GM19438 (cell line): ENCODE measurements around the gene KIAA1217.

Experiments
- ATAC-seq: cut with Tn5 transposase; IDR thresholded peaks from one replicate; pipeline ENCODE4 v1.9.1; 2021; ENCODE audit warnings: low read depth; ENCODE audit not compliant: unreplicated experiment

KIAA1217 gene

DNA sequence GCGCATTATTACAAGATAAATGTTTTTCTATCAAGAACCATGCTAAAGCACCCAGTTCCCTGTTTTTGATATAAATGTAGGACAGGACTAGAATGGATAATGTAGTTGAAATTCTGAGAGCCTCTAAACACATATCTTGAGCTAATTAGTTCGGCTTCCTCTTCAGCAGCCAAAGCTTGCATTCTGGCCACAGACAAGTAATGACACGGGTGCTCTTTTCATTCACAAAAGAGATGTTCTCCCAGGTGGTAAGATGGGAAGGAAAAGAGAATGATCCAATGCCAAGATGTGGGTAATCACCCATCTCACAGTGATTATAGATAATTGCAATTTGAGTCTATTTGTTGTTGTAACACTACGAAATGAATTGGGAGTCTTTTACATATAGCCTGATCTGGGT is 246.5 kb downstream of the KIAA1217 start:
- ATAC-seq, result no peak

DNA sequence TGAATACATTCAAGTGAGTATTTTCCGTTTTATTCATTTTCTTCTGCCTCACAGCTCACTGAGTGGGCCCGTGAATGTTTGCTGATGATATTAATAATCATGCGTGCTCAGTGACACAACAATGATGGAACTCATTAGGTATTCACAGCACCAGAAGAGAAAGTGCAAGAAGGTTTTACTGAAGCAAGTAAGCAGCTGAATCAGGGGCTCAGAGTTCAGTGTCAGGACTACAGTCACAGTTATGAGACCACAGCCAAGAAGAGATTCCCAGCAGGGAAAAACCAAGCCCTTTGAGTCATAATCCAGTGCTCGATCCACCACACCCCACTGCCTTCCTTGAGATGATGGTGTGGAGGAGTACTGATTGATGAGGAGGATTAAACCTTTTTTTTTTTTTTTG is 247.4 kb downstream of the KIAA1217 start:
- ATAC-seq, result no peak

DNA sequence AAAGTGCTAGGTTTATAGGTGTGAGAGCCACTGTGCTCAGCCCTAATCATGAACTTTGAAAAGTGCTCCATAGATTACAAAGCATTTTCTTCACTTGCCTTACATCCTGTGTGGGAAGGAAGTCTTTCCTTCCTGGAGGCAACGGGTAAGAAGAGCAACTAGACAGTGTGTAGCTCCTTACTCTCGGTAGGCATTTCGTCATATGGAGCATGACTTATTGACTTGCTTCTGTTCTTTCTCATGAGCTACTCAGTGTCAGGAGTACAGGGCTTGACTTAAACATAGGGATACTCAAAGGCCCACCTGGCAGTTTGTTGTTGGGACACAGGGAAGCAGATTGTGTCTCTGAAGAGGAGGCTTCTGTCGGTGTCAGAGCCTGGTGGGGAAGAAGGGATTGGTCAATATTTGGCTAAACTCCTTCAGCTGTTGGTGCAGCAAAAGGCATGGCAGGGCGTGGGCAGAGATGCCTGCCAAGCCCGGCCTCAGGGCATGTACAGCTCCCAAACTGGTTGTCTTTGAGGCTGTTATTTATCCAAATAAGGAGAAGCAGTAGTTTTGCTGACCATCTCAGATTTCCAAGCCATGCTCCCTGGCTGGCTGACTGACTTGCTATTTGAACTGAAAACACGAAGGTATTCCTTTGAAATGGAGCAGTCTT is 248.9 kb downstream of the KIAA1217 start:
- ATAC-seq, result no peak

DNA sequence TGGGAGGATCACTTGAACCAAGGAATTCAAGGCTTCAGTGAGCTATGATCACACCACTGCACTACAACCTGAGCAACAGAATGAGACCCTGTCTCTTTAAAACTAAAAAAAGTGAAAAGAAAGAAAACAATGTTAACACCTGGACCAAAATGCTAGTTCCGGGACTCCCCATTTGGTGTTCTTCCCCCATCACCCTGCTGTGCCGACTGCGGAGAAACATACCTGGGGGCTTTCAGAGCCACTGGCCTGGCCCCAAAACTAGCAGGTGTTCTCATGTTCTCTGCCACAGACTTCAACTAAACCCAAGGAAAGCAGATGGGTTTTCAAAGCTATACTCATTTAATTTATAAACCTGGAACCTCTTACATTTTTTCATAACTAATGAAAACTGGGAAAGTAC is 250.9 kb downstream of the KIAA1217 start:
- no peak for ATAC-seq

DNA sequence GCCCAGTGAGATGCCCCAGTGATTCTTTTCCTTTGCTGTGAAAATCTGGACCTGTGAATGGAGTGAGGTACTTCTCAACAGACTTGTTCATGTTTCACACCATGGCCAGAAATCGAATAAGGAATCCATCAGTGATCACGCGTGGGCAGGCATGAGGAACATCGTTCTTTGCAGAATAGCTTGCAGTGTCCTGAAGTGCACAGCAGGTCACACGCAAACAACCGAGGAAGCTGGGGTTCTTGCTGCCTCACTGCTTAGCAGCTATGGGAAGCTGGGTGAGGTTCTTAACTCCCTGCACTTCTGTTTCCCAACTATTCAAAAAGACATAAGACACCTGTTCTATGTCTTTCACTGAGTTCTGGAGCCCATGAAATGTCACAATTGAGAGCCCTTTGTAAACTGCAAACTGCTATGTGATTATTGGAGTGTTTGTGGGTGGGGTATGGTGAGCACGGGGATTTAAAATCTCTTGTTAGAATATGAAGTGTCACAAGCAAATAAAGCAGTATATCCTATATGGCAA is 253.4 kb downstream of the KIAA1217 start:
- no peak for ATAC-seq

DNA sequence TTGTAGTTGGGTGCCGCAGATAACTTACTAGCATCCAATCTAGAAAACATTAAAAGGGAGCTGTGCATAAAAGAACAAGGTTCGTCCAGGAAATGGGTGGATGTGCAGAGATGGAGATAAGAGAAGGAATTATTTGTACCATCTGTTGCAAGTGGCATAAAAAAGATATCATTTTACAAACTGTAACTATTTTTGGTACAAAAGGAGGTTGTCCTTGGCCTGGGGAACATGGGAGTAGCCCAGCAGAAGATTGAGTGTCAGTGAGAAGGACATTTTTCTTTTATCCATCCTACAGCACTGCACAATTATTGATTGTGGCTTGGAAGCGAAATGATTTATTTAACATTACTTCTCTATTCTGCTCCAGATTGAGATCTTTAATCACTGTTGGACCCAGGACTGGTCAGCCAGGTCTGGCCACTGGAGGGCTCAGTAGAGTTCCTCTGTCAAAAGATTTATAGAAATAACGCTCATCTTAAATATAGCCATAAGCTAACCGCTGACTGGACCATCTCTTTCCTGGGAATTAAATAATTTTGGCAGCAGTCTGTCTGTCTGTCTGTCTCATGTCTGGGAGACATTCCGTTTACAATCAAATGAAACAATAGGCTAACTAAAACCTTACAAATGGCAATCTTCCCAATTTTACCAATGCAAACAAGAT is 254.1 kb downstream of the KIAA1217 start:
- no peak for ATAC-seq

DNA sequence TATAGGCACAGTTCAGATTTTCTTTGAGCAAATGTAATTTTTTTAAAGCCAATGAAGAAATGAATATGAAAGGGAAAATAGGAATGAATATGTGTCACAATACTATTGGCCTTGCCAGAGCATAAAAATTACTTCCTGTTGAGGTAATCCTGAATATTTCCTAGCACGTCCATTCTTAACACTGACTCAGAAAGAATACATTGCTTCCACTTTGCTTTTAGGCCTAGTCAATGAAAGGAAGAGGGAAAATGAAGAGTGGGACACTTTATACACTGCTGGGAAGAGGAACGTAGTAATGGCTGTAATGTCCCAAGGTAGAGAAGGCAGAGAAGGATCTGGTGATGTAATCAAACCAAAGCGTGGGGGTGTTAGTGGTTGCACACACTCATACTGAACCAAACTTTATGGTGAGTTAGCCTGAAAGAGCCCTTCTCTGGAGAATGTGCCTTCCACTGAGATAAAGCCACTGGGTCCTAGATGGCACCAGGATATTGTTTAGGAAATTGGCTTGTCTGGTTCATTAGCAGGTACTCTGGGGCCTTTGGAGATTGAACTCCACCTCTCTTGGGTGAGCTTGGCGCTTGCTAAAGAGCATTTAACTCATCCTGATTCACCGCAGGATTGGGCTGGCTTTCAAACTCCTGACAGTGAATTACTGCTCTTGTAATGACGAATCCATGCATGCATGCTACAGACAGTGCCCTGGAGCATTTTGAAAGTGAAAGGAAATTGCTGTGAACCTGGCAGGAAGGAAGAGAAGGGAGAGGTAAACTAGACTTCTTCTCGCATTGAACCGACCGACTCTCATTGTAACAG is 254.9 kb downstream of the KIAA1217 start:
- ATAC-seq, result no peak

DNA sequence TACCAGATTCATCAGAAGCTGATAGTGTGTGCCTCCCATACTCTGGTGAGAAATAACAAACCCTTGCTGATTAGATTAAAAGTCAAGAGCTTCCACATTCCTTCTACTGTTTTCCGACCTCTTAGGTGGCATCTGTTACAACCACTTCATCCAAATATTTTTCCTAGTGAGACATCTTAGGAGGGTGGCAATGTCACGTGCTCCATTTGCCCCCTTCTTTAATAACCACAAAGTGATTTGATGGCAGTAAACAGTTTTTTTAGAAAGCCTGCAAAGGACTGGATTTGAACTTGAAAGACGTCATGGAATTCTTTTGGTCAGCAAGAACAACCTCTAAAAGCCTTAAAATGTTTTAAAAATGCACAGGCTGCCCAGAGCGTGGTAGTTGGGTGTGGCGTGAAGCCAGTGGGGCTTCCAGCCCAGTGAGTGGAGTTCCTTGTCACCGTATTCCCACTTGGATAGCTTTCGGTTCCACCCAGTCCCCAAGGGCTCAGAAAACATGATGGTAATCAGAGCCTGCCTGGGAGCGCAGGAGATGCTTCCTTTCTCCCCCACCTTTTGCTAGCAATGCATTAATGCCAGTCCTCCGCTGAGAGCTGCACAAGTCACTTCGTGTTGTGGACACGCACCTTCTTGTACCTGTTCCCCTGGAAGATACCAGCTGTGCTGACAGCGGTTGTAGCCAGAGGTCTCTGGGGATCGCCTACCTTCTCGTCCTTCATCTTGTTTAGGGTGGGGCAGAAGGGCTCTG is 256.4 kb downstream of the KIAA1217 start:
- no peak for ATAC-seq

DNA sequence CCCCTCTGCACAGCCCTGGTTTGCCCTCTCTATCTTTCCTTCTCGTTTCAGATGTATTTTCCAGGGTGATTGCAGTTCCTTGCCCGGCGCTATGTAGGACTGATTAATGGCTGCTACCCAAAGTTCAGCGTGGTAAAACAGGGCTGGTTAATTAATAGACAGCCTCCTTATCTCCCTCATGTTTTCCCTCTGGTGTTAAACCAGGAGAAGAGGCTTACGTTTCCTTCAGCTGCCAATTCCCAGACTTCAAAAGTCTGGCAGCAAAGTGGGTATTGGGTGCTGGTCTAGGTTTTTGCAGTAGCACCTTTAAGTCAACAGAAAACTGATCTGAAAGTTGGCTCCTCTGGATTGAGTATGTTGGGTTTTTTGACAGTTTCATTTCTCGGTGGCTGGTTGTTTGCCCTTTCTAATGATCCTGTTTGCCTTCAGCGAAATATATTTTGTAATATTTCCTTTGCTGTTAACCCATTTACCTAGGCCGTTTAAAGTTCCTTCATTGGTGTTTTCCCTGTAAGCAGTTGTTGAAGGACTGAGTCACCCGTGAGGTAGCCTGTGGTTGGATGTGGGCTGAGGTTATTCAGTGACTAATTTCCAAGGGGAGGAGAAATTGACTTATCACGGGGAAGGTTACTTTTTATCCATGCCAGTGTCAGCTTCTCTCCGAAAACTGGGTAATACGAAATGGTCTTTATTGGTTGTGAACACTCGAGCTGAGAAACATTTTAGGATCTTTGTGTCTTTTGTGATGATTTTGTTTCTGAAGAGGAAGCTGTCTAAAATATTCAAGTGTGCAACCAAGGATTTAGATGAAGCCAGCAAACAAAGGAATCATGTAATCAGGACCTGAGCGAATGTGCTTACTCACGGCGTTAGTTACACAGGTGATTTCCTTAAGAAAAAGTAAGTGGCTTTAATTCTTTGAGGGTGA is 257.2 kb downstream of the KIAA1217 start:
- no peak for ATAC-seq

DNA sequence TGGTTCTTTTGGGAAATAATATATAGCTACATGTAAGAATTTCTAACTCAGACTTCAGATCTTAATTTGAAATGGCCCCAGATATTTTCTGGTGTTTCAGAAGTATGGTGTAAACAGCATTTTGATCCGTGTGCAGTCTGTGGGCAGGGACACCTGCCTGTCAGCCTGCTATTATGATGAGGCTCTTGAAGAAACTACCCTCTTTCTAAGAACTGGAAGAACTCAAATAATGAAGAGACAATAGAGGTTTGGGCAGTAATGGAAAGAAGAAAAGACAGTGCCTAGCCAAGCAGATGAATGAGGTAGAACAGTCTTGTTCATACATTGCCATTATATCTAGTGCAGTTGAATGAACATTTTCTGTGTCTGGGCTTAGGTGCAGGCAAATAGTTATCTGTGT is 258.2 kb downstream of the KIAA1217 start:
- ATAC-seq, result no peak

DNA sequence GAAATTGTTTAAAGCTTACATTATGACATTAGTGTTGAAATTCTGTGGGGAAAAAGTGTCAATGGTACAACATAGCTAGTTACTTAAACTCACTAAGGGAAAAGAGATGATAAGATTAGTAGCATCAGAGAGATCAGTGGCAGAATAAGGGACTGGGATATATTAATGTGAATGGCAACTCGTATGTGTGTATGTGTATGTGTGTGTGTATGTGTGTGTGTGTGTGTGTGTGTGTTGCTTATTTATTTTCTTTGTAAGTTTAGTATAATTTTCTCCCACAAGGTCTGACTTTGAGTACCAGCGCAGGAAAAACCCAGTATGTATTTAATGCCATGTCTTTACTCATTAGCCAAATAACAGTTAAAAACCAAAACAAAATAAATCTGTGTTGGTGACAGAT is 258.7 kb downstream of the KIAA1217 start:
- no peak for ATAC-seq

DNA sequence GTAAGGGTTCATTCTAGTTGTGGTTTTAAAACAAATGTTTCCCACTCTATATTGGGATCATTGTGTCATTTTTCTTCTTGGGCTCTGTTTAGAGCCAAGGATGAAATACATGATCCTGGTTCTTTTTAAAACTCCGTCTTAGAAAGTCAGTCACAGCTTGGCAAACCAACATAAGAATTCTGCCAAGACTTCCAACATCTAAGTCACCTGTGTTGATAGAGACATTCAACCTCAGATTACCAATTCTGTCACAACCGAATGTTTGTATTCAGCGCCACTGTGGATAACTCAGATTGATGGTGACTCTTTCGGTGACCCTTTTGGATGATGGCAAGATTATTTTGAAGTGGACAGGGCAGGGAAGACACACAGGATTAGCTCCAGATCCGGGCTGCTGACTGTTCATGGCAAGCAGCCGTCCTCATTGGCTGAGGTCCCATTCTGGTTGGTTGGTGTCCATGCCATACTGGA is 259.4 kb downstream of the KIAA1217 start:
- no peak for ATAC-seq

DNA sequence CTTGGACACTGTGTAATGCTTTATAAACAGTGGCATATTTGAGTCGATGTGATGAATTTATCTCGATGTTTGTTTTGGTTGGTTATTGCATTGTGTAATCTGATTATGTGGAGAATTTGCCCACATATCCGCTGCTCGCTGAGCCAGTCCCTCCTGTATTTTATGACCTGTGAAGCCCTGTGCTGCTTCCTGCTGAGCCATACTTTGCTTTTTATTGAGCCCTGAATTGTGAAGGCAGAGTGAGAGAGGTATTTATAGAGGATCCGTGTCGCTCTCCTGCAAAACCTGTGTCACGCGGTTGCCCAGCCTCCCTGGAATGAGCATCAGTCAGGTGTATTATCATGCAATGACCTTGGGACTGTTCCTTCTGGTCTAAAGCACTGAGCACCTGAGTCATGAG is 261.1 kb downstream of the KIAA1217 start:
- ATAC-seq, result no peak

DNA sequence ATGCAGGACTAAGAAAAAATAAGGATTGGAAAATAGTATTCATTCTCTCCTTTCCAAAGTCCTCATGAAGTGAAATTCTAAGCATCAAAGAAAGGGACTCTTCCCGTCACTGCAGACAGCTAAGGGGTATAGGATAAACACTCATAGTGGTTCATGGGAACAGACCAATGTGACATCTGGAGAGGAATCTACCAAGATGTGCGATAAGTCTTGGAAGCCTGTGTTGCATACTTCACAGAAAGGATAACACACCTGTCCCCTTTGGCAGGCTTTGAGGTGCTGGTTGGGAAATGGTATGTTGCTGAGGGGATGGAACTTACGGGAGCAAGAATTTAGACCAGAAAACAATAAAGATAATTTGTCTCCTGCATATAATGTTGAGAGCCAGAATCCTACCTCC is 266.7 kb downstream of the KIAA1217 start:
- ATAC-seq, result no peak

DNA sequence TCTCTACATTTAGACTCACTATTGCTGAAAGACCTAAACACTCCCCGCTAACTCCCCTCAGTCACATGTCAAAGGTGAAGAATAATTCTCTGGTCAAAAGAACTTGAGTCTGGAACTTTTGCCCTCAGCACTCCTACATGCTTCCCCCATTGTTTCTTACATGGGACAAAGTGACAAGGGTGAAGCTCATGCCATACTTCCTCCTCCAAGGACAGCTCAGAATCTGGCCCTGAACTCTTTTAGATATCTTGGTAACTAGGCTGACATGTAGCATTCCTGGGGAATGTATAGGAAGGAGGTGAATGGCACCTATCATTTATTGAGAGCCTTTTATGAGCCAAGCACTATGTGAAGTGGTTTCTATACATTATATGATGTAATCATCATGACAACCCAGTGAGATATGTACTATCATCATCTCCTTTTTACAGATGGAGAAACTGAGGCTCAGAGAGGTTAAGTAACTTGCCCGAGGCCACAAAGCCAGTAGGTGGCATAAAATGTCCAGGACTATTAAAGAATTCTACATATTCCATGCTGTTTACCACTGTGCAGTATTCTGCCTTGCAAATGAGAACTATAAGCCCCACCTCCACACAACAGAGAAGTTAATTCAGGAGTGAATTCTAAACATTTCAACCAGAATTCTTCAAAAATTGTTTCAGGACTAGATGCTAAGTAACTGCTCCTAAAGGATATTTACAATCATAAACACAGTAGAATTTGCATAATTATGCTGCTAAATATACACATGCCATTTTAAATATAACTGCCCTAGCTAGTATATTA is 268.2 kb downstream of the KIAA1217 start:
- no peak for ATAC-seq

DNA sequence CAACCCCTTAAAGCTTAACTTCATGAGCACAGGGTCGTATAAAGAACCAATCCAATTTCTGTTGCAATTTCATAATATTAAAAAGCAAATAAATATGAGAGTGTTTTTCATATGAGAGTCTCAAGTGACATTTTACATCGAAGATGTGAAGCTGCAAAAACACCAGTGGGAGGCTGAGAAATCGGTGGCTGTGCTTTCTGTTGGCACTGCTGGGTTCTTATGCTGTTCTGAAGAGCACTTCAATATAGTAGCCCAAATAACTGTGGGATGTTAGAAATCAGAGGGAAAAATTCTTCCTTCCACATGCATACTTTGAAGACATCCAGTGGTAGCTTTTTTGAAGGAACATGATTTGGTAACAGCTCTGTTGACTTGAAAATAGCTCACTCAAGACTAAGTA is 269.0 kb downstream of the KIAA1217 start:
- ATAC-seq, result no peak

DNA sequence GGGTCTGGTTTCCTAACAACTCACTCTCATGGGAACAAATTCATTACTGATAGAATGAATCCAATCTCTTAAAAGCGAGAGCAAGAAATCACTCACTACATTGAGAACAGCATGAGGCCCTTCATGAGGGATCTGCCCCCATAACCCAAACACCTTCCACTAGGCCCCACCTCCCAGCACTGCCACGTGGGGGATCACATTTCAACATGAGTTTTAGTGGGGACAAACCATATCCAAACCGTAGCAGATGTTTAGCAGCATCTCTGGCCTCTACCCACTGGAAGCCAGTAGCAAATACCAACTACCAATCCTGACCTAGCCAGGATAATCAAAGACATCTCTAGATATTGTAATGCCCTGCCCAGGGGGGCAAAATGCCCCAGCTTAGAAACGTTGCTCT is 270.9 kb downstream of the KIAA1217 start:
- ATAC-seq, result no peak

DNA sequence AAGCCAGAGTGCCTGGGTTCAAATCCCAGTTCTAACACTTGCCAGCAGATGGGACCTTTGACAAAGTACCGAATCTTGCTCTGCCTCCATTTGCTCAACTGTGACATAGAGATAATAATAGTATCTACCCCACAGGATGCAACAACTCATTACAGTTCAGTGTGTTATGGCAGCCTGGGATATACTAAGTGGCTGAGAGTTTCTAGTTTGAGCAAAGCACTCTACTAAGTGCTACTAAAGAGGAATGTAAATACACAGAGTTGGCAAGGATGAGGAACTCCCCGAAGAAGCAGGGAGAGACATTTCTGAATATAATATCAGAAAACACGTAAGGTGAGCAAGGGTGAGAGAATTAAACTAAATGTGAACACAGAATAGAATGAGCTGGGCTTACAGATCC is 271.5 kb downstream of the KIAA1217 start:
- no peak for ATAC-seq

DNA sequence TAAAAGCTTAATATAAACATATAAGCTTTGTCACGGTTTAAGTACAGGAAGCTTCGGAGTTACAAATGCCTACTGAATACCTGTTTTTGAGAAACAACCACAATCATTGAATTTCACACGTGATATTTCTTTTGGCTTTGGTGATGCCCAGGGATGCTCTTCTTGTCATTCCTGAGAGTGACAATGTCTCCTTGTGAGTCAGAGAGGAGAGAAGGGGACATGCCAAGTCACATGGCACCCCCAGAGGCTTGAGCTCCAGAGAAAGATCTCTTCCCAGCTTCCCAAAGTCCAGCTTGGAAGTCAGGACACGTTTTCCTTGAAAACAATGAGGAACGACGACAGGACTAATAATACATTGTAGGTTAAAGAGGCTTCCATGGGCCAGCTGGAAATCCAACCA is 272.3 kb downstream of the KIAA1217 start:
- ATAC-seq, result no peak
